ENCODE data around the gene FAM83G.

GRCh38 chr17:18981642-18982424 lies 22.7 kb downstream of the FAM83G start:
- TF ChIP-seq E2F4 (CRISPR knock-in tag; IDR thresholded peaks at IDR 0.05; ENCODE audit: borderline replicate concordance, low read depth) = no peak
- TF ChIP-seq IRF1 (CRISPR knock-in tag; IDR thresholded peaks at IDR 0.05) = no peak
- TF ChIP-seq CTCF (IDR thresholded peaks at IDR 0.05) = no peak
- no peak for TF ChIP-seq SMAD4 (CRISPR knock-in tag; IDR thresholded peaks at IDR 0.05)
- TF ChIP-seq ZBTB21 (CRISPR knock-in tag; IDR thresholded peaks at IDR 0.05; ENCODE audit: borderline replicate concordance) = no peak
- TF ChIP-seq GRHL2 (CRISPR knock-in tag; IDR thresholded peaks at IDR 0.05; ENCODE audit: insufficient replicate concordance, severe bottlenecking) = no peak
- no peak for TF ChIP-seq ZNF423 (CRISPR knock-in tag; IDR thresholded peaks at IDR 0.05)
- no peak for TF ChIP-seq E2F1 (CRISPR knock-in tag; IDR thresholded peaks at IDR 0.05)
- no peak for TF ChIP-seq TEAD4 (CRISPR knock-in tag; IDR thresholded peaks at IDR 0.05)
- TF ChIP-seq JUN (CRISPR knock-in tag; IDR thresholded peaks at IDR 0.05) = no peak
- TF ChIP-seq RELA (CRISPR knock-in tag; IDR thresholded peaks at IDR 0.05; ENCODE audit: borderline replicate concordance) = no peak
- no peak for TF ChIP-seq ZNF317 (CRISPR knock-in tag; IDR thresholded peaks at IDR 0.05; ENCODE audit: borderline replicate concordance, low read depth)
- no peak for TF ChIP-seq CREB1 (CRISPR knock-in tag; IDR thresholded peaks at IDR 0.05)
- no peak for TF ChIP-seq AFF4 (CRISPR knock-in tag; IDR thresholded peaks at IDR 0.05; ENCODE audit: borderline replicate concordance)
